ENCODE measurements around the gene KRT6B.
"Not testable (repeated sequence)": the region's sequence is repeated elsewhere in the genome, so short reads cannot be mapped to it uniquely, and the experiment has no call there.

KRT6B gene

DNA sequence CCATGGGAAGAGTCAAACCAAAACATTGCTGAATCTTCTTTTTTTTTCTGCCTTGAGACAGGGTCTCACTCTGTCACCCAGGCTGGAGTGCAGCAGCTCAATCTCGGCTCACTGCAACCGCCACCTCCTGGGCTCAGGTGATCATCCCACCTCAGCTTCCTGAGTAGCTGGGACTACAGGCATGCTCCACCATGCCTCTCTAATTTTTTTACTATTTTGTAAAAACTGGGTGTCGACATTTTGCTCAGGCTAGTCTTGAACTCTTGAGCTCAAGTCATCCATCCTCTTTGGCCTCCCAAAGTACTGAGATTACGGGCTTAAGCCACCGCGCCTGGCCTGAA, 16.3 kb downstream of the KRT6B start:
- no peak for DNase-seq

DNA sequence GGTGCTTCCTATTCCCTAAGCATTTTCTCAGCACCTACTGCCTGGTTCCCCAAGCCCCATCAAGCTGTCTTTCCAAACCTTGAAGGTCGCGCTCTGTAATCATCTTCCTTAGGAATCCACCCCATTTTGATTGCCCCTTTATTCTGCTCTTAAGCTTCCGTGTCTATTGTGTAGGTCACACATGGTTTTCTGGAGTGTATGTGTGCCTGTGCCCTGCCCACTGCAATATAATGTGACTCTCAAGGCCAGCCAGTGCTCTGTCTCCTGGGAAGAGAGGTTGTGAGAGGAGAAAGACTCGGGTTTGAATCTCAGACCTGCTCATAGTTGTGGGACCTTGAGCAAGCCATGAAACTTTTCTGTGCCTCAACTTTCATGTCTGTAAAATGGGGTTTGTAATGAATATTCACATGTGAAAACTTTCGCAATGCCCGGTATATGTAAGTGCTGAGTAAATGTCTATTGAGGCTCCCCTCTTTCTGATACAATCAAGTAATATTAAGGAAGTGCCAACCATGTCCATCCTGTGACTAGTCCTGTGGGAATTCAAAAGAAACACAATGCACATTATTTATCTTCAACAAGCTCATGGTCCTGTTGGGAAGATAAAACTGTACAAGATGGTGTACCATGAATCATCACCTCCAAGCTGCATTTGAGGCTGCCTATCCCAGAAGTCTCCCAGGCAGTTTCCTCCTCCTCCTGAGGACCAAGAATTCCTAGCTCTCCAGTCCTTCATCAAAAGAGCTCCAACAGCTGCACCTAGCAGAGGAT, 17.0 kb downstream of the KRT6B start:
- no peak for DNase-seq

DNA sequence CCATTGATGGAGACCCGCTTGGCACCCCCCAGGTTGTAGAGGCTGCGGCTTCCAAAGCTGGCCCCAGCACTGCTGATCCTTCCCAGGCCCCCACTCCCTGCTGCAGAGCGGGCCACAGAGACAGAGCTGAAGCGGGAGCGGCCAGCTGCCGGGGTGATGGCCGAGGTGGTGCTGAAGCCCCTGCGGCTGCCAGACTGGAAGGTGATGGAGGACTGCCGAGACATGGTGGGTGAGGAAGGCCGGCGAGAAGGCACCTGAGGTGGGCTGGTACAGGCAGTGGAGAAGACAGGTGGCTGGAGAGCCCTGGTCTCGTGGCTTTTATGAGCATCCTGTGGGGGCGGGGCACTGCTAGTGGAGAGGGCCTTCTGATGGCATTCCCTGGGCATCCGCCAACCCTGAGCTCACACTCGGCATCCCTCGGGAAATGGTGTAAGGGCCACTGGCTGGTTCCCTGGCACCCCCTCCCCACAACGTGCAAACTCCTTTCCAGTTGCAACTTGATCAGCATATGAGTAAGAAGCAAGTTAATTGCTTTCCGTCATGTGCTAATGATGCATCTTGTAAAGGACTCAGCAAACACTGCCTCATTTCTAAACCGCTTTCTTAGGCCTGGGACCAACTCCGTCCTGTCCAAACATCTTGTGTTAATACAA, 17.7 kb downstream of the KRT6B start, which contains the start of gene KRT75:
KRT75 (minus strand) TSS at position 291 of the 653 bp plus-strand sequence; CDS start at position 224, 67 bp downstream.
- DNase-seq: peak; percentile 49

DNA sequence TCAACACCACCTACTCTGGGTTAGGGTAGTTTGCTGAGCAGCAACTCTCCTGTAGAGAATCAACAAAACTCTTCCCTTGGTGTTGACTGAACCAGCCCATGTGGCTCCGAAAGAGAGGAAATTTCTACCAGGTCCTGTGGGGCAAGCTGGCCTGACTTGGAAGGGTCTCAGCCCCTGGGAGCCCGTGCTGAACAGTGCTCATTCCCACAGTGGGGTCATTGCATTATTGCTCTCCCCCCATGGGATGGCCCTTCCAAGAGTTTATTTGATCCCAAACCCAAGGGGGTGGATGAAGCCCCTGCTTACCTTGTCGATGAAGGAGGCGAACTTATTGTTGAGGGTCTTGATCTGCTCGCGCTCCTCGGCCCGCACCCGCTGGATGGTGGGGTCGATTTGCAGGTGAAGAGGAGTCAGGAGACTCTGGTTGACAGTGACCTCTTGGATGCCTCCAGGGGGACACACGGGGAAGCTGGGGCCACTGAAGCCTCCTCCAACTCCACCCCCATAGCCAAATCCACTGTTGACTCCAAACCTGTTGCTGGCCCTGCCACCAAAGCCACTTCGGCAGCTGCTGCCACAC, 18.4 kb downstream of the KRT6B start:
- no peak for DNase-seq

DNA sequence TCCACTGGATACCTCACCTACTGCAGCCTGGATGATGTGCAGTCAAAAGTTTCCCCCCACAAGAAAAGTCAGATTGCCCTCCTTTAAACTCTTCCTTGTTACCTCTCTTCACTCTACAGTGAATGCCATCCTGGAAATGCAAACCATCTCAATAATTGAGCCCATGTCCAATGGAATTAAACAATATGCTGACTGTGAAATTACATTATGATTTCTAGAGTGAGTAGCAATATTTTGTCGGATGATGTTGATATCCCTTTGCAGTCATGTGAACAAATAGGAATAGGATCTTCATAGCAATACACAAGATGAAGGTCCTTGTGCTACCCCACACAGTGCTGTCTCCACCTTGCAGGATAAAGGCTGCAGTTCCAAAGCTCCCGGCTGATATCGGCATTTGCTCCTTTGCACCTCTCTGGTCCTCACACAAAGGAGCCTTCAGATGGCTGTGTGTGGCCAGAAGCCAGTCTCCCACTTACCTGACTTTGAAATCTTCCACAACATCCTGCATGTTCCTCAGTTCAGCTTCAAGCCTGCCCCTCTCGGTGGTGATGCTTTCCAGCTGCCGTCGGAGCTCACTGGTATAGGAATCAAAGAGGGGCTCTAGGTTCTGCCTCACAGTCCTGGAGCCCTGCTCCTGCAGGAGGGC, 19.3 kb downstream of the KRT6B start:
- no peak for DNase-seq

DNA sequence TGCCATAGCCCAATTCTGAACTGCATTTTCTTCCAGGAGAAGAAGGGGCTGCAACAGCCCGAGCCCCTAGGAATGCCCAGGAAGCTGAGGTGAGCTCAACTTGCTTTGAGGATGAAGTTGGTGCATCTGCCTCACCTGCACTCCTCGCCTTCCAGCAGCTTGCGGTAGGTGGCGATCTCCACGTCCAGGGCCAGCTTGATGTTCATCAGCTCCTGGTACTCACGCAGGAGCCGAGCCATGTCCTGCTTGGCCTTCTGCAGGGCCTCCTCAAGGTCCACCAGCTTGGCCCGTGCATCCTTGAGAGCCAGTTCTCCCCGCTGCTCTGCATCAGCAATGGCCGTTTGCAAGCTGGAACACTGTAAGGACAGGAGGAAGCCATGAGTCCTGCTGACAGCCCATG, 23.8 kb downstream of the KRT6B start:
- no peak for DNase-seq

DNA sequence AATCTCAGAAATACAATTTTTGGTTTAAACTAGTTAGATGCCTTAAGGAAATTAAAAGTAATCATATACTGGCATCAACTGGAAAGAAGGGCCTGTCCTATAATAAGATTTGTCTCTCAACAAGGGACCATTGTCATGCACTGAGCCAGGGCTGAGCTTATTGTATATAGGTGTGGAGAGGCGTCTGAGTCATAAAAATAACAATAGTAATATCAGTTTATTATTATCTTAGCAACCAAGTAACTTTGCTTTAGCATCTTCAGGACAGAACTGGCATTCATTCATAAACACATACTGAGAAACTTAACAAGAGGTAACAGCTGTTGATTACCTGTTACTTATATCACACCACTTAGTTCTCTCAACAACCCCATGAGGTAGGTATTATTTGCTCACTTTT, 24.9 kb downstream of the KRT6B start:
- DNase-seq: no peak

DNA sequence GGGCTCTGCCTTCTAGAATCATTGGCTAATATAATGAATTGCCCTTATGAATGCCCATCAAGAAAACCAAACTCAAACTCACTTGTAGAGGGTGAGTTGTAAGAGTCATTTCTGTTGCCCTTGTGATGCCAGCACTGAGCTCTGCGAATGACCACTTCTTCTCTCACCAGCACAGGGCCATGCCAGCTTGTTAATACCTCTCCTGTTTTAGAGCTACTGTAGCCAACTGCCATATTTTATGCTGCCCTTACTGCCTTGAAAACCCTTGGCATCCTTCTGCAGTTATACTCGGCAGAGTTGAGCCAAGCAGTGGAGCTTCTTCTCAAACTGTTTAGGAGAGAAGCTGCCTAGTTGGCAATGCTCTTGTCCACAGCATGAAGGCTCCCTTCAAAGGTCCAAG, 25.9 kb downstream of the KRT6B start:
- DNase-seq: no peak

DNA sequence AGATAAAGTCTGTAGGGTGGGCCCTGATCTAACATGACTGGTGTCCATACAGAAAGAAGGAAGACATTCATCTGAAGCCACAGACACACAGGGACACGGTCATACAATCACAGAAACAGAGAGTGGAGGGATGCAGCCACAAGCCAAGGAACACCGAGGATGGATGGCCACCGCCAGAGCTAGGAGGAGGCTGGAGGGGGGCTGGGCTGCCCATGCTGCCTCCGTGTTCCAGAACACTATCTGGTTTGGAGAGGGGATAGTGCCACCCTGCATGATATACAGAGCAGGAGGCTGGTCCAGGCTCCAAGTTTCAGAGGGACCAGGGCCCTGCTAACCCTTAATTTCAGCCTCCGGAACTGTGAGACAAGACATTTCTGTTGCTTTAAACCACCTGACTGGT, 26.5 kb downstream of the KRT6B start:
- DNase-seq: no peak

DNA sequence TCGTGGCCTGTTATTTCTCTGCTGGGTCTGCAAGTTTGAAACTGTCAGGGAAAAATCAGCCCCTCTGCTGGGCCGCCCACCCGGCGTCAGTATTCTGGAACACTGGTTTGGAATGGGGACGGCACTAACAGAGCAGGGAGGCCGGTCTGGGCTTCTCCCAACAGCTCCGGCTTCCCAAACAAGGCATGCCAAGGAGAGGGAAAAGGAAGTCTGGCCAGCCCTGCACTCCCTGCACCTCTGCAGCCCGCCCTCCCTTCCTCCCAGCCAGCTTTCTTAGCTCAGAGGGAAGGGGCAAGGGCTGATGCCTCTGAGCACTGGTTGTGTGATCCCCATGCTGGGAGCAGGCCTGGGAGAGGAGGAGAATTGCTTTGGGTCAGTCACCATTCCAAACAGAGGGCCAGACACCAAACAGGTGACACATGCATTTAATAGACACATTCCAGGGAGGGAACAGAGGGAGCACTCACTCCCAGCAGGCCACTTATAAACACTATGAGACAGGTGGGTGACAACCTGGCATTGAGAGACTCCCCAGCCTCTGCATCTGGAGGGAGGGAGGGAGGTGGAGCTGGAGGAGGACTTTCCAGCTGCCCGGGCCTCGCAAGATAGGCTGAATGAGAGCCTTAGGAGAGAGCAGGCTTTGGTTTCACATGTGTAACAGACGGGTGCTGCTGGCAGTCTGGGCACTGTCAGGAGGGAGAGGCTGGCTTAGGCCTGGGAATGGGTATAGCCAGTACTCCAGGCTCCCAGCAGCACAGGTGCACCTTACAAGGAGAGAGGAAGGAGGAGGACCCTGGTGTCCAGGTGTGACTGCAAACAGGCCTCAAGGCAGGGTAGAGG, 28.1 kb downstream of the KRT6B start:
- no peak for DNase-seq

DNA sequence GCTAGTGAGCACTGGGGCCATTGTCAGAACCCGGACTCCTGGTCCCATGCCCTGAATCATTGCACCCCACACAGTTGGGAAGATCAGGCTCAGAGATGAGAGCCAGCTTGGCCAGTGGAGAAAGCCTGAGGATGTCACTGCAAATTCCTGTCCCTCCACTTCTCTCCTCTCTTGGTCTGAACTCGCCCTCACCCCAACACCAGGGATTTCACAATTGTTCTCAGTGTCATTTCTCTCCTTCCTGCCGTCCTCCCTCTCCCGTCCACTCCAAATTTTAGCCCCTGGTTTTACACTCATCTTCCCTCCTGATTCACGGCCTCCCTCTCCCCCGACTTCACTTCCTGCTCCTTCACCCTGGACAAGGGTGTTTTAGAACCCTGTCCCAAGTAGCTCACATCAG, 28.9 kb downstream of the KRT6B start:
- no peak for DNase-seq

DNA sequence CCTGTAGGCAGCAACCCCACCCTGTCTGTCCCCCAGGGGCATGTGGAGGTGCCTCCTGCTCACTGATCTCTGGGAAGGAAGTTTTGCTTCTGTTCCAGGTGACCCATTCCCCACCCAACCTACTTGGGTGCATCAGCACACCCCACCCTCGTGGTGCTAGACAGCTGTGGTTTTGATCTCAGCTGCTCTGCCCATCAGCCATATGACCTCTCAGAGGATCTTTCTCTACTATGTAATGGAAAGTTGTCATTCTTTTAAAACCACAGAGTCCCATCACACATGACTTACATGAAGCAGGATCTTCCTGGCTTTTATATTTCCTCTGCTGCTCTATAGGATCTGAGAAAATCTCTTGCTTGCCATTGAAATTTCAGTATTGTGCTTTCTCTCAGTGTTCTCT, 32.3 kb downstream of the KRT6B start:
- no peak for DNase-seq

DNA sequence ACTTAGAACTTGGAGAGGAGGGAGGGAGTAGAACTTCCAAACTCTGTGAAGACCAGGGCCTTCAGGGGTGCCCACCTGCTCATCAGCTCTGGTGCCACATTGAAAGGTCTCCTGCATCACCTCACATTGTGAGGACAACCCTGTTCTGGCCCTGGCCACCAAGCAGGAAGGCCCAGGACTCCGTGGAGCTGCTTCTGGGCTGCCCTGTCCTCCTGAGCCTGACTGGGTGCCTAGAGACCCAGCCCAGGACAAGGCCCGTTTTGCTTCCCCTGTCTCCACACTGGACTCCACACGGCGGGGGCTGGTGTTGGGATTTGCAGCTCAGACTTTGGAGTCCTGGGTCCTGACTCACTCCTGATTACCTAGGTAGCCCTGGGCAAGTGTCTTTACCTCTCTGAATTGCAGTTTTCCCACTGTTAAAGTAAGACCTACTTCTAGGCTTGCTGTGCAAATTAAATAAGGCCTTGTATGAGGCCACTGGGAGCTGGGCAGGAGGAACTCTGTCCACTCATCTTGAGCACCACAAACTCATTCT, 33.3 kb downstream of the KRT6B start:
- no peak for DNase-seq

DNA sequence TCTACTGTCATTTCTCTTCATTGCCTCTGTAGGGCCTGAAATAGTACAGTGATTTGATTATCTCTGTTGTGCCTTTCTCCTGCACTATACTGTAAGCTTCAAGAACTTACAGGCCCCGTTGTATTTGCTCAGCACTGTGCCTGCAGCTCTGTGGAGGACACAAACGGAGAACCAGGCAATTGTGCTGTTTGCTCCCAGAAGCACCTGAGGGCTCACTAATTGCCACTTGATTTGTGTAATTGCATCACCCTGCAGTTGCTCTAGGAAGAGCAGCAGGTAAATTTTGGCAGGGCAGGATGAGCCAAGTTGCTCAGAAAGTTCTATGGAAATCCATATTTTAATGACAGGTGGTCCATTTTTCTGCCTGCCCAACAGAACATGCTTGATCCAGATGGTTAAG, 34.2 kb downstream of the KRT6B start:
- DNase-seq: peak; percentile 74

DNA sequence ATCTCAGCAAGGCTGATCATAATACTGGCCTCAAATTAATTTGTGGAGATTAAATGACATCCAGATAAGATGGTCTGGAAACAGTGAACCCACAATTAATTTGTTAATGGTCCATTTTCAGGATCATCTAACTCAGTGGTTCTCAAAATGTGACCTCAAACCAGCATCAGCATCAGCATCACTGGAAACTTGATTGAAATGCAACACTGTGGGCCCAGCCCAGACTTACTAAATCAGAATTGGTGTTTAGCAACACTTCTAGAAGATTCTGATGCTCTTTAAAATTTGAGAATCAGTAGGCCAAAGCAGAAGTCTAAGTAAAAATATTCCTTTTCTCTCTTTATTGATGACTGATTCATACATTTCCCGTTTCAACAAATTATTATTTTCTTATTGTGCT, 35.2 kb downstream of the KRT6B start:
- no peak for DNase-seq

DNA sequence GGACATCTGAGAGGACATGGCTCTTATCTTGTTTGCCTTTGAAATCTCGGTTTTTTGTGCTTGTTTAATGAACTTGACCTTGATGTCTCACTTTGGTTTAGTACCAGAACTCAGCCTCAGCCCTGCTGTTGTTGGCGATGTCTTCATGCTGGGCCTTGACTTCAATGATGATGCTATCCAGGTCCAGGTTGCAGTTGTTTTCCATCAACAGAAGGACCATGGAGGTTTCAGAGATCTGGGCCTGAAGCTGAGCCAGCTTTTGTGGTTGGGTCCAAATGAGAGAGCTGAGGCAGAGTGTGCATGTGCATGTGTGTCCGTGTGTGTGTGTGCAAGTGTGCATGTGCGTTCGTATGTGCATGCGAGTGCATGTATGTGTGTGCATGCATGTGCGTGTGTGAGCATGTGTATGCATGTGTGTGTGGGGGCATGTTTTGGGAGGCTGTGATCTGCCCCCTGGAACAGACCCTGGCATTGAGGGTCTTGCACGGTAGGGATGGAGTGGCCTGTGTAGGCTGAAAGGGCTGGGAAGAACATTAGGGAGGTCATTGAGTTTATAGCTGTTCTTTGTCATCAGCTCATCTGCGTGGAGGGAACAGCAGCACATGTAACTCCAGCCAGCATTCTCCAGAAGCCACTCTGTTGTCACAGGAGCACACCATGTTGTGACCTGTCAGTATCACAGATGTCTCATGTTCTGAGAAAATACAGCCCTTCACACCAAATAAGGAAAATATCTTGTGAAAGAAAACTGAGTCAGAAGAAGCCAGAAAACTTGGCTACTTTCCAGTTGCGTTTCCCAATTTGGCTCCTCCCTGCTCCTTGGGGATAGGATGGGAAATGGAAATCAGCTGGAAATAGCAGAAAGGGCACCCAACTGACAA, 35.8 kb downstream of the KRT6B start:
- DNase-seq: no peak

DNA sequence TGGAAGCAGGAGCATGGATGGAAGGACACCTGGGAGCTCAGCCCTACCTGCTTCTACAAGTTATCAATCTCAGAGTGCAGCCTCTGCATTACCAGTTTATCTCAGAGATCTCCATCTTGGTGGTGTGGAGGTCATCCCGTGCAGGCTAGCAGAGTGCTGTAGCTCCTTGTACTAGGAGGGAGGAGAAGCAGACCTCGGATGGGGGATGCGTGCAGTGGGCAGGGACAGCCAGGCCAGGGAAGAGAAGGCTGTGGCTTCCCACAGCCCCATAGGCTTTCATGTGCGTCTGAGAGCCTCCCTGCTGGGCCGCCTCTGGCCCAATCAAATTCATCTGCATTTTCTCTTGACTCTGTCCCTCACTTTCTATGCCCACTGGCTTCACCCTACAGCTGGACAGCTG, 37.0 kb downstream of the KRT6B start:
- no peak for DNase-seq

DNA sequence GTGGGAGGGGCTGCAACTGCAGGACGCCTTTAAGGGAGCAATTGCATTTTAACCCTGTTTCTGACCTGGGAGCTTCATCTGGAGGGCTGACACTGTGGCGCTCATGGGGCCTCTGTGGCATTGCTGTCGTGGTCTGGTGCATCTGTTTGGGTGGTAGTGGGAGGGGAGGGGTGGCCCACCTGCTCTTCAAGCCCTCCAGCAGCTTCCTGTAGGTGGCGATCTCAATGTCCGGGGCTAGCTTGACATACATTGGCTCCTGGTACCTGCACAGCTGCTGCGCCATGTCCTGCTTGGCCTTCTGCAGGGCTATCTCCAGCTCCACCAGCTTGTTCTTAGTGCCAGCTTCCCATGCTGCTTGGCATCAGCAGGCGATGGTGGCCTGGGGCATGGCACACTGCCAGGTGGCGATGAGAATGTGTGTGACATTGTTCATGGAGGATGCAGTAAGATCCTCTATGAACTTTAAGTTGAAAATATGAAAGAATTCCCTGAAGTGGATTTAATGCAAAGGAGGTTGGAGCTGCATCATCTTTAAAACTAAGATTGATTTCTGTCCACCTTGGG, 38.1 kb downstream of the KRT6B start:
- no peak for DNase-seq

DNA sequence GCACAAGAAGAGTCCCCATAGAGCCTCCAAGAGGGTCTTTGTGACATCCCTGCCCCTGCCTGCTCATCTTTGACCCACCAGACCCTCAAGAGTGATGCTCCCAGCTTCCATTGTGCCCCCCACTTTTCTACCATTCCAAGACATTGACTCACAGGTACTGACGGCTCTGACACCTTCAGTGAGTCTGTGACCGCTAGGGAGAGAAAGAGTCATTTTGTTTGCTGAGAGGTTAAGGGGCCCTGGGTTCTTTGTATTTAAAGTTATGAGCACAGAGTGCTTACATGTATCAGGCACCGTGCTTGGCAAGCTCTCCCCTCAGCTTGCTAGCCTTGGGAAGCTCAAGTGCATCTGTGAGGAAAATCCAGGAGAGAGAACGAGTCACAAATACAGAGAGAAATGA, 38.7 kb downstream of the KRT6B start:
- DNase-seq: no peak

DNA sequence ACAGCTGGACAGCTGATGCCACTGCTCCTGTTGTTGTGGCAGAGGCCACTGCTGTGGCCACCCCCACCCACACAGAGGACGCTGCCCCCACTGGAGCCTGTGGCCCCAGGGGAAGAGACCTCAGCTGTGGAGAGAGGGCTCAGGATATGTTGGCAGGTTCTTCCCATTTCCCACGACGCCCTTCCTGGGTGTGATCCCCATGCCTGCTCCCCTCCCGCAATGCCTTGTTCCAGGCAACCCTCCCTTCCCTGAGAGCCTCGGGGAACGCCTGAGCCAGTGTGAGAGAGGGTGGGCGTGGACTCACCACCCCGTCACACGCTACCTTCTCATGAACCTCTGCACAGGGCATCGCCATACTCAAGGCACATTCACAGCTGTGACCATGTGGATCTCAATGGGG, 40.1 kb downstream of the KRT6B start:
- DNase-seq: no peak

DNA sequence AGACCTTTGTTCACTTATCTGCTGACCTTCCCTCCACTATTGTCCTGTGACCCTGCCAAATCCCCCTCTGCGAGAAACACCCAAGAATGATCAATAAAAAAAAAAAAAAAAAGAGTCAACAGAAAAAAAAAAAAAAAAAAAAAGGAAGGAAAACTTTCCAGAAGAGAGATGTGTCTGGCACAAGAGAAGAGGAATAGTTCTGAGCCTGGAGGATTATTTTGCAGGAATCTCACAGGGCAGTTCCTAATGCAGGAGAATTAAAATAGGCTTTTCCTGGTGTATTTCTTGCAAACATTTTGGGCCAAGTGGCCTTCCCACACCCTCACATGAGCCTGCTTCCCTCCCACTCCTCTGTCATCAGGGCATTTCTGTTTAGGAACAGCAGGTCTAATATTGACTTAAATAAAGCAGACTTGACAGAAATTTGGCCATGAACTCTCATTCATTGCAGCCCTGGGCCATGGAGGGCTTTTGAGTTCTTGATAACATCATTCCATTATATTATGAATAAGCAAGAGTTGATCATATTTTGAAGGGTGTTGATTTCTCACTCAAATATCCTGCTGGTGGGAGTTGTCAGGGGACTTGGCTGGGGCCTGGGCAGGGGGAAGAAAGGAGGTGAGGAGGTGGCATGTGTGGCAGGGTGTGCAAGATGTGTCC, 41.2 kb downstream of the KRT6B start:
- DNase-seq: not testable (repeated sequence)
